GM12892 (cell line): ENCODE measurements around the gene SH3RF1.

Experiments
- POLR2A ChIP-seq: IDR thresholded peaks from 2 replicates; pipeline ENCODE4 v1.6.1; 2011; ENCODE audit warnings: low read depth, low read length, control low read depth
- POLR2AphosphoS5 ChIP-seq: IDR thresholded peaks from 2 replicates; pipeline ENCODE4 v1.6.1; 2011; ENCODE audit warnings: low read depth, low read length, control low read depth
- TAF1 ChIP-seq: IDR thresholded peaks from 2 replicates; pipeline ENCODE4 v1.6.1; 2011; ENCODE audit warnings: low read depth, mild to moderate bottlenecking, control low read depth, low read length, borderline replicate concordance

DNA sequence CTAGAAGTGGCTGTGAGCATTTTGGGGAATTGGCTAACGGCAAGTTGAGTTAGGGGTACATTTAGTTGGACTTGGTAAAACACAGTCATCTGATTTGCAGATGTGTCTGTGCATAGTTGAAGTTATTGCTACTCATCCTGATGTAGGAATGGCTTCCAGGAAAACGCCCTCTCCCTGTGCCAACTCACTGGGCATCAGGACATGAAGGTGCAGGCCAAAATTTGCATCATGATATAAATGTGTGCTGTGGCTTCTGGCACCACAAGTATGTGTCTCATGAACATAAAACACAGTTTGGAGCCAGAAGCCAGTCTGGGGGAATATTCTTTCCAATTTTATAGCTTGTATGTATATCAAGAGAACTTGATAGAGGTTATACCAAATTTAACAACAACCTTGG lies 206.5 kb downstream of the SH3RF1 start:
- TF ChIP-seq POLR2A (no peak), TAF1 (no peak), POLR2AphosphoS5 (no peak)
